Measurements from ENCODE around the gene CCDC33.

Gene CCDC33

GRCh38 chr15:74270854-74271520 lies 34.9 kb downstream of the CCDC33 start:
- no peak for TF ChIP-seq EZH2phosphoT487 (IDR thresholded peaks at IDR 0.05; ENCODE audit: low read depth)
- TF ChIP-seq CTCF (IDR thresholded peaks at IDR 0.05; ENCODE audit: low read depth, low read length) = no peak

GRCh38 chr15:74272812-74273211 lies 36.7 kb downstream of the CCDC33 start:
- Histone ChIP-seq H3K4me2 (ENCODE audit: low read length) (no peak overlapping the region), H3K79me2 (ENCODE audit: low read length) (no peaks in the 10 kb centered on the region), H2AFZ (ENCODE audit: low read depth, low read length) (no peak overlapping the region), H3K9me3 (ENCODE audit: insufficient read depth, low read length) (no peaks in the 10 kb centered on the region), H3K4me3 (ENCODE audit: low read length) (no peak overlapping the region), H4K20me1 (ENCODE audit: insufficient read depth, low read length) (peaks cover 7% of the 10 kb centered on the region; the same call in 1 of the 2 replicates), H3K36me3 (replicated peaks; ENCODE audit: low read depth, low read length) (no peaks in the 10 kb centered on the region), H3K9ac (ENCODE audit: low read length) (no peak overlapping the region), H3K27me3 (ENCODE audit: low read depth, low read length) (peaks cover 31% of the 10 kb centered on the region), H3K27ac (ENCODE audit: low read length) (no peak overlapping the region), H3K4me1 (ENCODE audit: low read length) (no peaks in the 10 kb centered on the region)
- TF ChIP-seq CTCF (IDR thresholded peaks at IDR 0.05; ENCODE audit: low read depth, low read length) = no peak
- no peak for TF ChIP-seq EZH2phosphoT487 (IDR thresholded peaks at IDR 0.05; ENCODE audit: low read depth)

More at GRCh38 chr15:74270854-74271520, 34.9 kb downstream of the CCDC33 start:
- Histone ChIP-seq H3K4me1 (ENCODE audit: low read length) (no peaks in the 10 kb centered on the region), H3K4me3 (ENCODE audit: low read length) (no peak overlapping the region), H3K36me3 (replicated peaks; ENCODE audit: low read depth, low read length) (no peaks in the 10 kb centered on the region), H3K9me3 (ENCODE audit: insufficient read depth, low read length) (no peaks in the 10 kb centered on the region), H3K27me3 (ENCODE audit: low read depth, low read length) (peaks cover 32% of the 10 kb centered on the region), H3K9ac (ENCODE audit: low read length) (no peak overlapping the region), H3K4me2 (ENCODE audit: low read length) (no peak overlapping the region), H3K27ac (ENCODE audit: low read length) (no peak overlapping the region), H4K20me1 (ENCODE audit: insufficient read depth, low read length) (peaks cover 4% of the 10 kb centered on the region; the same call in 1 of the 2 replicates), H2AFZ (ENCODE audit: low read depth, low read length) (no peak overlapping the region), H3K79me2 (ENCODE audit: low read length) (no peaks in the 10 kb centered on the region)

- no peaks in the 10 kb centered on the region for H3K9me3 ChIP-seq (ENCODE audit: insufficient read depth, low read length)
- H3K4me3 ChIP-seq (ENCODE audit: low read length) = no peak overlapping the region
- no peak overlapping the region for H2AFZ ChIP-seq (ENCODE audit: low read depth, low read length)
- peaks cover 3% of the 10 kb centered on the region; the same call in 1 of the 2 replicates for H4K20me1 ChIP-seq (ENCODE audit: insufficient read depth, low read length)
- H3K27ac ChIP-seq (ENCODE audit: low read length) = no peak overlapping the region
- H3K4me2 ChIP-seq (ENCODE audit: low read length) = no peak overlapping the region
- H3K27me3 ChIP-seq (ENCODE audit: low read depth, low read length) = peaks cover 37% of the 10 kb centered on the region
- no peaks in the 10 kb centered on the region for H3K36me3 ChIP-seq (replicated peaks; ENCODE audit: low read depth, low read length)
- TF ChIP-seq EZH2phosphoT487 (IDR thresholded peaks at IDR 0.05; ENCODE audit: low read depth) (no peak), CTCF (IDR thresholded peaks at IDR 0.05; ENCODE audit: low read depth, low read length) (no peak)
- H3K4me1 ChIP-seq (ENCODE audit: low read length) = no peaks in the 10 kb centered on the region
- H3K79me2 ChIP-seq (ENCODE audit: low read length) = no peaks in the 10 kb centered on the region
- H3K9ac ChIP-seq (ENCODE audit: low read length) = no peak overlapping the region
Observed at GRCh38 chr15:74274470-74275038, 38.4 kb downstream of the CCDC33 start.

- Histone ChIP-seq H3K36me3 (replicated peaks; ENCODE audit: low read depth, low read length) (no peaks in the 10 kb centered on the region), H3K27ac (ENCODE audit: low read length) (no peak overlapping the region), H3K4me1 (ENCODE audit: low read length) (no peaks in the 10 kb centered on the region), H3K4me2 (ENCODE audit: low read length) (no peak overlapping the region), H3K79me2 (ENCODE audit: low read length) (no peaks in the 10 kb centered on the region), H4K20me1 (ENCODE audit: insufficient read depth, low read length) (0 out of 2 replicates have a peak, but pooled peaks cover 3% of the 10 kb centered on the region), H3K27me3 (ENCODE audit: low read depth, low read length) (peaks cover 36% of the 10 kb centered on the region), H3K9me3 (ENCODE audit: insufficient read depth, low read length) (no peaks in the 10 kb centered on the region), H3K4me3 (ENCODE audit: low read length) (no peak overlapping the region), H2AFZ (ENCODE audit: low read depth, low read length) (no peak overlapping the region), H3K9ac (ENCODE audit: low read length) (no peak overlapping the region)
- no peak for TF ChIP-seq EZH2phosphoT487 (IDR thresholded peaks at IDR 0.05; ENCODE audit: low read depth)
Observed at GRCh38 chr15:74275957-74276356, 39.8 kb downstream of the CCDC33 start.

Data from OCI-LY3 (cell line).